ENCODE measurements around the gene SAMD4A.

DNA sequence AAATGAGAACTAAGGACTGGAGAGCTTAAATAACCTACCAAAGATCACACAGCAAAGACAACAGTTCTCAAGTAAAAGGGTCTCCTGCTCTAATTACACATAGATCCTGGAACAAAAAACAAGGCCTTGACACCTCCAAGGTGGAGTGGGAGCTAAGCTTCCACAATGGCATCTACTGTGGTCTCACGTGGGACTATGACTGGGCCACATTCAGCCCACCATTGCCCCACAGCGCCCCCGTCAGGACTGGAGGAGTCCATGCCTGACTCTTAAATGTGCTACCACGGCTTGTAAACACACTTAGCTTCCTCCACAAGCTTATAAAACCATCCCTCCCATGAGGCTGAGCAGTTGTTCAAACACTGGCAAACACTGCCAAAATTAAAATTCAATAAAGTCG, 247.1 kb downstream of the SAMD4A start:
- TF ChIP-seq EZH2 (IDR thresholded peaks at IDR 0.05; ENCODE audit: insufficient read depth, poor library complexity, severe bottlenecking) (no peak), EZH2phosphoT487 (IDR thresholded peaks at IDR 0.05; ENCODE audit: insufficient read depth, low read depth) (no peak)
